Suppressor macrophage (primary cell): ENCODE data around the gene MAD1L1.

Experiments used
- DNase-seq, 4 experiments: peaks; one replicate each; pipeline ENCODE4 v3.0.0-alpha.2; 2020 to 2022

The MAD1L1 gene

DNA sequence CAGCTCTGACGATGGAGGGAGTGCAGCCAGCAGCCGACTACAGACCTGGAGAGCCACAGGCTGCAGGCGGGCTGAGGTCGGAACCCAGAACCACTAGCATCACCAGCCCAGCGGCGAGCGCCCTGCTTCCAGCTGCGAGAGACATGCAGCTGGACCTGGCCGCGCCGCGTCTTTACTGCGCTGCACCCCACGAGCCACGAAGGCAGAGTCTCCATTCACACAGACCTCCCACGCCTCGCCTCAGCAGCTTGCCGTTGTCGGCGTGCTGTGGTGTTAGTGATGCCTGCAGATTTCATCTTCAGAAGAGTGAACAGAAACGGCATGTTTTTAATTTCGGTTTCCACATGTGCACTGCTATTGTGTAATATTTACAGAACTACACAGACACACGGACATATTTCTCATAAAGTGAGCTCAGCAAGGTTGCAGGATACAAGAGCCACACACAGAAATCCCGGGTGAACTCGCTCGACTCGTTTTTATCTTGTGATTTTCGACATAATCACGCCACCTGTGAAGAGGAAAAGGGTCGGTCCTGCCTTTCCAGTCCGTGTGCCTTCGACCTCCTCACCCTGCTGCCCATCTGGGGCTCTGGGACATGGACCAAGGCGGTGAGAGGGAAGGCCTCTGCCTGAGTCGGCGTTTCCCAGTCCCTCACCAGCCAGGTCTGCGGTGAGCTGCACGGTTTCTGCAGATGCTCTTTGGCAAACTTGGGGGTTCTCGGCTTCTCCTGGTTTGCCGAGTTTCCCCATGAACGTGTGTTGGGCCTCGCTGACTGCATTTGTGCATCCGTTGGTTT, 310.5 kb downstream of the MAD1L1 start:
- peak; percentile 36 to 79 (median 68) for DNase-seq

DNA sequence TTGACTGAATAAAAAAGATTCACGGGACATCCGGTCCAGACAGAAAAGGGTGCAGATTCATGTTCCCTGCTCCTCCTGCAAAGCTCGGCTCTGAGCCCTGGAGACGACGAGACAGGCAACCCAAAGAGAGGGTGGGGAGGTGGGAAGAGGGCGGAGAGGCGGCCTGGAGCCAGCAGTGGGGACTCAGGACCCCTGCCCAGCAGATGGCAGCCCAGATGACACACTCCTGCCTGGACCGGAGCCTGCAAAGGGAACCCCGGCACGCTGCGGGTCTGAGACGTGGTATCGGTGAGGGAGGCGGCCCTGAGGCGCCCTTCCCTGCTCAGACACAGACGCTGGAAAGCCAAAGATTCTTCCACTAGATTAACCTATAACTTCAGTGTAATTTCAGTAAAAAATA, 311.9 kb downstream of the MAD1L1 start:
- no peak for DNase-seq

DNA sequence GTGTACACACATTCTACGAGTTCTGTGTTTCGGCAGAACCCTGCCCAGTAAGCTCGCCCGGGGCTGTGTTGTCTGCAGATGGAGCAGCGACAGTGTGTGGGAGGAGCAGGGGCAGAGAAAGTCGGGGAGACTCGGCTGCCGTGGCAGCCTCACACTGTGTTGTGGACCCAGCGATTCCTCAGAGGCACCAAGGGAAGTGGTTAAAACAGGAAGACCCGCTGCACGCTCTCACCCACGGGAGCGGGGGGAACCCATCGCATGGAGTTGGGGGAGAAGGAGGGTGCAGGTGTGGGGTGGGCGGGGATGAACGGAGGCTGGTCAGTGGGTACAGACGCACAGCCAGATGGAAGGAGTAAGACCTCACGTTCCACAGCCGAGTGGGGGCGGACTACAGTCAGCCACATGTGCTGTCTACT, 312.5 kb downstream of the MAD1L1 start:
- peak; percentile 92 to 95 (median 92) for DNase-seq

DNA sequence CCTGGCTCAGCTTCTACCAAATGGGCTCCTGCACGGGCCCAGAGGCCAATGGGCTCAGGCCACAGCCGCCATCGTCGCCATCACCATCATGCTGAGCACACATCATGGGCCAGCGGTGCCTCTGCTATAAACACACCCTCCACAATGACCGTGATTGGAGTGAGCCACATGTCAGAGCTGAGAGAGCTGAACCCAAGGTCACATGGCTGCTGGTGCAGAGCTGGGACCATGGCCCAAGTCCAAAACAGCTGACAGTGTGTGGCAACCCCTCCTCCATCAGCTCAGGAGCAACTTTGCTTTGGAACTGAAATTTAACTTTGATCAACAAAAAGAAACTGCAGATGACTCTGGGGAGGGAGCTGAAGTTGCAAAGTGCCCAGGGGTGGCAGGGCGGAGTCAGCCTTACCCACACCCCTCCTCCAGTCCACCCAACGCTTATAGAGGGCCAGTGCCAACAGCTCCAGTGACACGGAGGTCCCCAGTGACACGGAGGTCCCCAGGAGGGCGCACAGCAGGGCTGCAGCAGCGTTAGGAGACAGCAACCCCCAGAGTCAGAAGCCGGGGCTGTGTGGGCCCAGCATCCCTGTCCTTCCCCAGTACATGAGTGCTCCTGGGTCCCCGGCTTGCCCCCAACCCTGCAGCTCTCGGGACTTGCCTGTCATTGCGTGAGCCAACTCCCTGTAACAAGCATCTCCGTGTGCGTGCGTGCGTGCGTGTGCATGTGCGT, 313.0 kb downstream of the MAD1L1 start:
- DNase-seq: peak; percentile 93 to 96 (median 94)

DNA sequence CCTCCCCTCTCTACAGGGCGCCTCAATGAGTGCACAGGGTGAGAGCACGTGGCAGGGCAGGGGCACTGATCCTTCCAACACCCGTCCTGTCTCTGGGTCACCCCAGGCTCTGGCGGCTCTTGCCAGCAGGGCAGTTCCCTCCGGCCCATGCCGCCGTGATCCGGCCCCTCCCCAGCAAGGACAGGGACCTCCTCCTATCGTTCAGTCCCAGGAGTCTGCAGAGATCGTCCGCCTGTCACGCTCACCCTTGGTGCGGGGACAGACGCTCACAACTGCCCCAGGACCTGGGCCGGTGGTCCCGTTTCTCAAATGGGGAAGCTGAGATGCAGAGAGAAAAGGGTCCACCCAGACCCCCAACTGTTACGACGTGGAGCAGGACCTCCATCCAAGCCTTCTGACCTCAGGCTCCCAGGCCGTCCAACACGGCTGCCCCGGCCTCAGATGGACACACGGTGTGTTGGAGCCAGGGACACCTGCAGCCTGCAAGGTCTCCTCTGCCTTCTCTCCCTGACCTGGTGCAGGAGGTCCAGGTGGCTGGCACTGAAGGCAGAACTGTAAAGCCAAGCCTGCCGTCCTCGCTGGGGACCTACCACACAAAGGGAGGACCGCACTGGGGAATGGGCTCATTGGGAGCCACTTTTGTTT, 313.7 kb downstream of the MAD1L1 start:
- no peak for DNase-seq

DNA sequence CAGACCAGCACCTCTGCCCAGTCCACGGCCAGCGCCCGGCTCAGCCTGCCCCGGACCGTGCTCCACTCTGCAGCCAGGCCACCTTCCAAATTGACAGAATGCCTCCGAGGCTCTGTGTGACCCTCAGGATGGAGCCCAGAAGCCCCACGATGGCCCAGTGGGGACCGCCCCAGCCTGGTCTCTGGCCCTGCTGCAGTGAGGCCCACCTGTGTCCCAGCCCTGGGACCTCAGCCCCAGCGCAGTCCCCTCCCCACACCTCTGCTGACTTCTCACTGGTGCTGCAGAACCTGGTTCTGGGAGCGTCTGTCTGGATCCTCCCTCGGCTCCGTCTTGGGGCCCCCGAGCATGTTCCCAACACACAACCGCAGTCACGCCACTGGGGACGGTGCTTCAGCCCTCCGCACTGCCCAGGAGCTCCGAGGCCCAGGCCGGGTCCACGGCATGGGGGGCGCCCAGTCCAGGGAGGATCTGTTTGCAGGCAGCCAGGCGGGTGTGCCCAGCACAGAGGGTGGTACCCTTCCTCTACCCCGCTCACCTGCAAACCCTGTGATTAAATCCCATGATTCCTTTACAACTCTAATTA, 314.6 kb downstream of the MAD1L1 start:
- DNase-seq: no peak

DNA sequence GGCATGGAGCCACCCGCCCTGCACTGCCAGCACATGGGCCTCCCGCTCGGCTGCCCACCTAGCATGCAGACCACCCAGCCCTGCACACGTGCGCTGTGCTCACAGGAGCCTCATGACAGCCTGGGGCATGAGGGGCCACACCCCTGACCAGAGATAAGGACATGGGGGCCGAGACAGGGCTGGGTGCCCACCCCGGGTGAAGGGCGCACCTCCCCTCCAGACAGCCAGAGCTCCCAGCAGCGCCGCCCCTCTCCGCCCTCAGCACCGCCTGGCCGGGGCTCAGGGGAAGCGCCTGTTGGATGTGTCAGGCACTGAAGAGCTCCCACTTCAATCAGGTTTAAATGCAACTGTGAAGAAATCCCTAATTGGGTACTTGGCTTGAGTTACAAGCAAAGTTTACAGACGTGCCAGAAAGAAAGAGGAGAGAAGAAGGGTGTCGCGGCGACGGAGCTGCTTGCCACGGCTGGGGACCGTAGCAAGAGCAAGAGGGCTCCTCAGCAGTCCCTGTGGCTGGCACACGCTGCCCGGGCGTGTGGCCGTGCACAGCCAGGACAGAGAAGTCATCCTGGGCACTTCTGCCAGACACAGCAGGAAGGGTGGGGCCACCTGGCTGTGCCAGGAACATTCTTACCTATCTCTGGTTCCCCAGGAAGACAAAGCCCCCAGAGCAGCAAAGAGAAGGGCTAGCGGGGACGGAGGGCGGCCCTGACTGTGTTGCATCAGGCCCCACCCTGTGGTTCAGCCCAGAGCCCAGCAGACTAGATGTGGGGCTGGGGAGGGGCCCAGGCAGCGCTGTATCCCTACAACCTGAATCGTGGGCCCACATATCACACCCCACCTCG, 315.3 kb downstream of the MAD1L1 start:
- no peak for DNase-seq

DNA sequence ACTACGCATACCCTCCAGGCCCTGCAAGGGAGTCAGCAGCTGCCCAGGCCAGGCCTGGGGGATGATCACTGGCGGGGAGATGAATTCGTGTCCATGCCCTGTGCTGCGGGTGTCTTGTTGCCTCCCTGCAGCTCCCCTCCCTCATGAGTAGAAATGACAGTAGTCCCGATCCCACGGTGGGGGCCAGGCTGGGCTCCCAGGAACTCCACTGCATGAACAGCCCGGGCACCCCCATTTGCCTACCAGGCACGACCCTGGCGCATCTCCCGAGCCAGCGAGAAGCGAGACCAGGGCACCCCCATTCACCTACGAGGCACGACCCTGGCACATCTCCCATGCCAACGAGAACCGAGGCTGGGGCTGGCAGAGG, 316.2 kb downstream of the MAD1L1 start:
- no peak for DNase-seq

DNA sequence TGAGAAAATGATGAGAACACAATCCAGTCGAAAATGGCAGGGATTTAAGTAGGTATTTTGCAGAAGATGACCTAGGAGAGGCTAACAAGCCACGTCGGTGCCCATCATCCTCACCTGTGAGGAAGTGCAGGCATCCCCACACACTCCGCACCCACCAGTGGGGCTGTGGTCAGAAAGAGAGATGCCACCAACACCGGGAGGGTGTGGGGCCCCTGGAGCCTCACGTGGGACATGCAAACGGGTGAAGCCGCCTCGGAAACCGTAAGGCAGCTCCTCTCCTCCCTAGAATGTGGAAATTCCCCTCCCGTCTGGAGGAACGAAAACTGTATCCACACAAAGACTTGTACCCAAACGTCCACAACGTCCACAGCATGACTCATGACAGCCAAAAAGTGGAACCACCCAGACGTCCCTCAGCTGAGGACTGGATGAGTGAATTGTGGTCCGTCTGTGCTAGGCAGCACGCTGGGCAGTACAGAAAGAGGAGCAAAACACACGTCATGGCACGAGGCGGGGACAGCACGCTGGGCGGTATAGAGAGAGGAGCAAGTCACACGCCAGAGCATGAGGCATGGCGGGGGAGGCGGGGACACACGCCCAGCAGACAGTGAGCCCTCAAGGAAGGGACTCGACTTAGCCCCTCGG, 316.7 kb downstream of the MAD1L1 start:
- DNase-seq: peak; percentile 95 to 98 (median 96)

DNA sequence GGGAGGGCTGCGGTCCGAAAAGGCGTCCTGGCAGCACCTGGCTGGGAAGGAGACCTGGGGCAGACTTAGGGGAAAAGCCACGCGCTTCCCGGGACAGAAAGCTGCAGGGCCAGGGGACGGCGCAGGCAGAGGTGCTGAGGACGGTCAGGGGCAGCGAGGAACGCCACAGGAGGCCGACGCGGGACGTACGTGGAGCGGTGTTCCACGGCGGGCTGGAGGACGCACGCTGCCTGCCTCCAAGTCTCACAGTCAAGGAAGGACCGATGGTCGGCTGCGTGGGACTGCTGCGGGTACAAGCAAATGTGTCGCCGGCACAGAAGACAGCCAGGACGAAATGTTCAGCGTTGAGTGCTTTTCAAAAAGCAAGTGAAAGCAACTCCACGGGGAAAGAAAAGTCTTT, 317.4 kb downstream of the MAD1L1 start:
- no peak for DNase-seq

DNA sequence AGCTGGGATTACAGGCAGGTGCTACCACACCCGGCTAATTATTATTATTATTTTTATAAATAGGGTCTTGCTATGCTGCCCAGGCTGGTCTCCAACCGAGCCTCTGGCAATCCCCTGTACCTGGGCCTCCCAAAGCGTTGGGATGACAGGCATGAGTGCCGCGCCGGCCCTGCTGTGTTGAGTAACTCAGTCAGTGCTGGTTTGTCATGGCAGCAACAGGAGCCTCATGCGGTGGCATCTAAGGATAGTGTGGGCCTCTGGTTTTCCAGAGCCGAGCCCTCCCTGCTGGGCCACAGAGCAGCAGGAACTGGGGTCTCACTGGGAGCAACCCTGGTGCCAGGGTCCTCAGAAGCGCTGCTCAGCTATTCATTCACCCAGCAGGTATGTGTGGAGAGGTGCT, 318.0 kb downstream of the MAD1L1 start:
- DNase-seq: no peak

DNA sequence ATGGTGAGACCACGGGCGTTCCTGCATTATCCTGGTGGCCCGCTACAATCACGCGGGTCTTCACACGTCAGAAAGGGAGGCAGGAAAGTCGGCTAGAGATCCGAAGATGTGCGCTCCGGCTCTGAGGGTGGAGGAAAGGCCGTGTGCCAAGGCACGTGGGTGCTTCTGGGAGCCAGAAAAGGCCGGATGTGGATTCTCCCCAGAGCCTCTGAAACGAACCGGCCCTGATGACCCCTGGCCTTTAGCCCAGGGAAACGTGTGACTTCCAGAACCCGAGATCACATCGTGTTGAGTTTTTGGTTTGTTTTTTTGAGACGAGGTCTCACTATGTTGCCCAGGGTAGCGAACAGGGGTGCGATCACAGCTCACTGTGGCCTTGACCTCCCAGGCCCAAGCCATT, 318.4 kb downstream of the MAD1L1 start:
- no peak for DNase-seq

DNA sequence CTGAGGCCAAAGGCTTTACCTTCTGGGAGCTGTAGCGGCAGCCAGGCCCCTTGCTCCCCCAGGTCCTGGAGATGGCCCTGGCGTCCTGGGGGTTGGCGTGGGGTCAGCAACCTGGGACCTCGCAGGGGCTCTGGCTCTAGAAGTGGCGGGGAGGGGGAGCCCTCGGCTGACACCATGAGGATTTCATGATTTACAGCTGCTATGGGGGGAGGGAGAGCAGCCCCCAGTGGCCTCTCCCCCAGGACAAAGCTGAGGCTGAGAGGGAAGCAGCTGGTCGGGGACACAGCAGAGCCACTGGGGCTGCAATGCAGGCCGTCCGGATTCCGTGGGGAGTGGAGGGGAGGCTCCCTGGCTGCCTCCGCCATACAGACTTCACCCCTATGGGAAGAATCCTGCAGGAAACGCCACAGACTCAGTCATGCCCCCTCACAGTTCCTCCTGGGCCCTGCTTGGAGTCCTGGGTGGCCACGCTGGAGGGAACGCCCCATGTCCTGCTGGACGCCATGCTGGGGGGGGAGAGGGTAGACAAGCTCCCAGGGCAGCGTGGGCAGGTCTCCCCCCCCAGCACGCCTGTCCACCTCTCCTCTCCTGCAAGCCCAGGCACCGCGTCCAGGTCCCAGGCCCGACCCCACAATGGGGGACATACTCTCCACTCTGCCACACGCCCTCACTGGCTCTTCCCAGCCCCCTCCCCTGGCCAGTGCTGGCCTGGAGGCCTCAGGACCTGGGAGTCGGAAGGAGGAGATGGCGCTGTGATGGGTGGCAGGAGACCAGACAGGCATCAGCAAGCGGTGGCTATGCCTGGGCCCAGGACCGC, 319.1 kb downstream of the MAD1L1 start:
- no peak for DNase-seq

DNA sequence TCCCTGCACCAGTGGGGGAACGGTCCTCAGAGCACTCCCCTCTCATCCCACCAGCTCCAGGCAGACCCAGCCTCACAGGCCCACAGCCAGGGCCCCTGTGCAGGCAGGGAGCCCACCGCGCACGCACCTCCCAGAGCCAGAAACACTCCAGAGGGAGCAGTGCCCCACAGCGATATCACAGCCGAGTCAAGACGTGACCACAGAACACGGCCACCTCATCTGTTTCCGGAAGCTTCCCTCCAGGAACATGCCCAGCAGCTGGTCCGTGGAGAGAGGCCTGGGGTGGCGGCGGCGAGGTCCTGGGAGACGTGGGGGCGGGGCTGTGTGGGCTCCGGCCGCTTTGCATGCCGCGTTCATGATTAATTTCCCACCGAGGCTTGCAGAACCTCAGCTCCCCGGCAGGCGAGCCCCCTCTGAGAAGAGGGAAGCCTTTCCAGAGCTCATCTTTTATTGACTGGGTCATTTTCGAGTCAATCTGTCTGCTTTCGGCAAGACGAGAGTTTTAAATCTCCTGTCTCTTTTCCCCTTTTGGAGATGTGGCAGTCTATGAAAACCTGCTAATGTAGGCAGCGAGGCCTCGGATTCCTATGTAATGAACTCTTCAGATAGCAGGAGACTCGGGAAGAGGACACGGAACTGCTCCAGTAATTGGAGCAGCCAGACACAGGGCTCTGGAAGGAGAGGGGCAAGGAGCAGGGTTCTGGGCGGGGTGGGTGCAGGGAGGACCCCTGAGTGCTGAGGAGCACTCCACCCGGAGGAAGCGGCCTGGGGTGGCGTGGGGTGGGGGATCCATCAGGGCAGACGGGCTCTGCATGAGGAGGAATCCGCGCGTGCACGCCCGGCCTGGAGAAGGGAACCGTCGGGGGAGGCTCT, 319.9 kb downstream of the MAD1L1 start:
- DNase-seq: peak; percentile 40 to 73 (median 48)

DNA sequence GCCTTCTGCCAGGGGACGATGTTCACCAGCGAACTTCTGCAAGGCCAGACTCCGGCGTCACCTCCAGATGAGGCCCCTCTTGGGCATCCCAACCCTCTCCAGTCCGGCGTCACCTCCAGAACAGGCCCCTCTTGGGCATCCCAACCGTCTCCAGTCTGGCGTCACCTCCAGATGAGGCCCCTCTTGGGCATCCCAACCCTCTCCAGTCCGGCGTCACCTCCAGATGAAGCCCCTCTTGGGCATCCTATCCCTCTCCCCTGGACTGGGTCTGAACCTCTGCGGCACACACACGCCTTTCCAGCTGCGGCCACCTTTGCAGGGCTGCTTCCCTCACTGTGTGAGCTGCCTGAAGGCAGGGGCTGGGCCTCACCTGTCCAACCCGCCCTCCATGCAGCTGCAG, 321.2 kb downstream of the MAD1L1 start:
- DNase-seq: no peak

DNA sequence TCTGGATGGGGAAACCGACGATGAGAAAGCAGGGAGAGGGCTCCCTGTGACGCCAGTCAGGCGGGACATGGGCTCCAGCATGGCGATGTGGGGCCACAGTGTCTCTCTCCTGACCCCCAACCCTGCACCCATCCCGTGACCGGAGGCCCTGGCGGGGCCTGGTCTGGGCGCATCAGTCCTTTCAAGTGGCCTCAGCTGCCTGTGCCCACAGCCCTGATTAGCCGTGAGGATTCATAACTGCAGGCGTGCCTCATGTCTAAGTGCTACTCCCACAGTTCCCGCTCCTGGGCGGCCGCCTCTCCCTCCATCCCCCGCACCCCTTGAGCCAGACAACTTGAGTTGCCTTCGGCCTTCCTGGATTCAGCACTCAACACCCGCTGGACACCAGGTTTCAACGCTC, 321.9 kb downstream of the MAD1L1 start:
- DNase-seq: no peak

DNA sequence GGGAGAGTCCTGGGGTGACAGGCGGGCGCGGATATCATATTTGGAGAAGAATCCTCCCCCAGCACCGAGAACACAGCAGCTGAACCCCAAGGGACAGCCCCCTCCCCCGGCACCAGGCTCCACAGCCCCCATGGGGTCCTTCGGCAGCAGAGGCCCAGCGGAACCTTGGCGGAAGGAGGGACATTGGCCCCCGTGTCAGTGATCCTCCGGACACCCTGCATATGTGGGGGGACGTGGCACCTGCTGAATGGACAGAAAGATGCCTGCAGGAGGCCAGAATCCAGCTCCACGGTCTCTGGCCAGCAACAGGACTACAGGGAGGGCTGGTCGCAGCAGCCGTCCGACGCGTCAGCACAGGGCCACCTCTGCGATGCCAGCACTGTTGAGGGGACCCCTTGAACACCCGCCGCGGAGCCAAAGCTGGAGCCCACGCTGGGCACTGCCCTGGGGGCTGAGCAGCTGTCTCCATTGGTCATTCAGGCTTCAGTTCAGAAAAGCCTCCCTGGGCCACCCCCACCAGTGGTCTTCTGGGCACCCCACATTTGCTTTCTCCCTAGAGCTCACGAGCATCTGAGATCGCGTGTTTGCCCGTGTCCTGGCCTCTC, 322.6 kb downstream of the MAD1L1 start:
- no peak for DNase-seq

DNA sequence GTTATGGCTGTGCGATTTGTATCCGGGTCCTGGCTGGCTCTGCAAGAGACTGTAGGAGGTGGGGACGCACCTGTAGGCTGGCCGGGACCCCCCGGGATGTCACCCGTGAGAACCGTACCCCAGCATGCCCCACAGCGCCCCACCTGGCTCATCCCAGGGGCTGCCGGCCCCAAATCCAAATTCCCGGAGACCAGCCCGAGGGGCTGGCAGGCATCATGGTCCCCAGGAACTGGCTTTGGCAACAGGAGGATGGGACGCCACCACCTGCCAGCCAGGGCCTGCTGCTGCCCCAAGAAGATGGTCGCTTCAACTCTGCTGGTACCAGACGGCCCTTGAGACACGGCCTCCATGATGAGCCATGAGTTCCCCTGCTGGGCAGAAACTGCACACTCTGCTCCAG, 323.3 kb downstream of the MAD1L1 start:
- DNase-seq: no peak

DNA sequence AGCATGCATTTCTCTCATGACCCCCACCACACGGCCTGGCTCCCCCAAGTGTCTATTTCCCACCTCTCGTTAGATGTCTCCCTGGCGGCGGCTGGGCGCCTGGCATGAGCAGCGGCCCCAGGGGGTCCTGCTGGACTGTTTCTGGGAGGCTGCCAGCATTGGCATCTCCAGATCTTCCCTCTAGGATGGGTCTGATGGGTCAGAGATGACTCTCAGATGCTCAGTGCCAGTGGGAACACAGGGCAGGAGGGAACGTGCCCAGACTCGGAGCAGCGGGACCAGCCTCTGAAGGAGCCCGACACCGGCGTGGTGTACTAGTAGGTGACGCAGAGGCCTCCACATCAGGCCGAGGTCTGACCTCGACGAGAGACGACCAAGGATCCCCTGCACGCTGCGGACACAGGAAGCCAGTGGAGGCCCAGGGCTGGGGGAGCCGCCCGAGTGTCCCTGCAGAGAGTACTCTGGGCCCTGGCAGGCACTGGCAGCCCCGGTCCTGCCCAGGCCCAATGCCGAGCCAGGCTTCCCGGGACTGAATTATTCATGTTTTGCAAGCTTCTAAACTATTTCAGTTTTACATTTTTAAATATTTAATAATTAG, 323.8 kb downstream of the MAD1L1 start:
- DNase-seq: no peak
